HepG2 (cell line): Measurements from ENCODE around the gene NID2. TPM values are rescaled to one million over a fixed set of nuclear protein-coding genes. Genes with fewer than 3 reads are reported as not detected.

ENCODE experiments used
- ARID3A ChIP-seq: IDR thresholded peaks from 2 replicates; pipeline ENCODE4 v1.6.1; 2012; ENCODE audit warnings: low read depth, low read length, improper control_type of control experiment
- ARNTL ChIP-seq: sonication (generic); formaldehyde crosslinking; IDR thresholded peaks from 2 replicates; pipeline ENCODE4 v1.4.0; 2020; ENCODE audit warnings: mild to moderate bottlenecking, missing genetic modification reagents
- ATF3 ChIP-seq: sonication (generic); formaldehyde crosslinking; IDR thresholded peaks from 2 replicates; pipeline ENCODE4 v1.4.0; 2020; ENCODE audit warnings: missing genetic modification reagents
- E2F5 ChIP-seq: sonication (generic); formaldehyde crosslinking; conservative IDR thresholded peaks from 2 replicates; pipeline ENCODE4 v1.4.0; 2020; ENCODE audit warnings: missing genetic modification reagents
- GTF2F1 ChIP-seq: fragments of 150-350 bp; IDR thresholded peaks from 2 replicates; pipeline ENCODE4 v1.6.1; 2014; ENCODE audit warnings: low read length
- HMGA1 ChIP-seq: sonication (generic); formaldehyde crosslinking; conservative IDR thresholded peaks from 2 replicates; pipeline ENCODE4 v1.4.0; 2020; ENCODE audit warnings: missing genetic modification reagents
- IKZF4 ChIP-seq: sonication (generic); formaldehyde crosslinking; IDR thresholded peaks from 2 replicates; pipeline ENCODE4 v1.5.1; 2020; ENCODE audit warnings: borderline replicate concordance, mild to moderate bottlenecking, low read depth, missing genetic modification reagents; ENCODE audit errors: not compliant biosample characterization
- KLF9 ChIP-seq: IDR thresholded peaks from 2 replicates; pipeline ENCODE4 v1.6.1; 2016; ENCODE audit warnings: low read depth
- PPARG ChIP-seq: conservative IDR thresholded peaks from 2 replicates; pipeline ENCODE4 v1.6.1; 2016; ENCODE audit warnings: missing biosample characterization, missing genetic modification reagents
- RXRB ChIP-seq: IDR thresholded peaks from 2 replicates; pipeline ENCODE4 v1.6.1; 2016; ENCODE audit warnings: borderline replicate concordance, missing genetic modification reagents, missing compliant biosample characterization
- SETDB1 ChIP-seq: sonication (generic); formaldehyde crosslinking; IDR thresholded peaks from 2 replicates; pipeline ENCODE4 v1.5.1; 2020; ENCODE audit warnings: missing genetic modification reagents, mild to moderate bottlenecking, borderline replicate concordance
- TFDP1 ChIP-seq: IDR thresholded peaks from 2 replicates; pipeline ENCODE4 v1.6.1; 2016; ENCODE audit warnings: missing compliant biosample characterization, missing genetic modification reagents, borderline replicate concordance
- ZNF44 ChIP-seq: sonication (generic); formaldehyde crosslinking; IDR thresholded peaks from 2 replicates; pipeline ENCODE4 v1.5.1; 2020; ENCODE audit warnings: mild to moderate bottlenecking, missing genetic modification reagents
- ZNF546 ChIP-seq: sonication (generic); formaldehyde crosslinking; conservative IDR thresholded peaks from 2 replicates; pipeline ENCODE4 v1.8.1; 2023; ENCODE audit warnings: mild to moderate bottlenecking, missing genetic modification reagents
- ZNF562 ChIP-seq: sonication (generic); formaldehyde crosslinking; IDR thresholded peaks from 2 replicates; pipeline ENCODE4 v1.8.0; 2022; ENCODE audit warnings: missing genetic modification reagents, borderline replicate concordance
- ZNF772 ChIP-seq: sonication (generic); formaldehyde crosslinking; IDR thresholded peaks from 2 replicates; pipeline ENCODE4 v1.5.0; 2020; ENCODE audit warnings: mild to moderate bottlenecking, missing genetic modification reagents
- ZNF776 ChIP-seq: sonication (generic); formaldehyde crosslinking; IDR thresholded peaks from 2 replicates; pipeline ENCODE4 v1.4.0; 2020; ENCODE audit warnings: mild to moderate bottlenecking, missing genetic modification reagents
- polyA plus RNA-seq, 8 experiments: library from polyadenylated mRNA; depleted of rRNA in 3 of 8; stranded (reverse) in 7 of 8; unstranded in 1 of 8; fragments of >200 nt; fragmentation: Illumina TruSeq in 4 of 8; extraction: Trizol in 4 of 8; gene quantifications; 2 replicates each; pipeline versions ENCODE4 v1.2.1 to v1.2.3, GENCODE V29; 2011 to 2016; ENCODE audit warnings: low read depth in 4 of 8, missing spikeins in 1 of 8, mixed read lengths in 1 of 8; ENCODE audit not compliant: insufficient read depth in 1 of 8
- total RNA-seq, 5 experiments: library from RNA; depleted of rRNA; stranded (reverse); fragments of >200 nt; fragmentation: Illumina TruSeq; extraction: Trizol; gene quantifications; 2 replicates each; pipeline ENCODE4 v1.2.3, GENCODE V29; 2016; ENCODE audit warnings: low read depth in 1 of 5
- TF ChIP-seq, protein P1 (sequence below): sonication (generic); formaldehyde crosslinking; IDR thresholded peaks from 2 replicates; pipeline ENCODE4 v1.4.0; 2020; ENCODE audit warnings: missing genetic modification reagents
- TF ChIP-seq, protein P2 (sequence below): sonication (generic); formaldehyde crosslinking; IDR thresholded peaks from 2 replicates; pipeline ENCODE4 v1.4.0; 2020; ENCODE audit warnings: missing genetic modification reagents, borderline replicate concordance
- TF ChIP-seq, protein P3 (sequence below): sonication (generic); formaldehyde crosslinking; IDR thresholded peaks from 2 replicates; pipeline ENCODE4 v1.8.0; 2022; ENCODE audit warnings: low read depth, missing genetic modification reagents

The NID2 gene
- total and polyA plus RNA-seq, 2 of the 13 experiments (the other 11 are each of a cell fraction or from before 2014, with no cell fraction given): 0.11 TPM; not detected in 1

DNA sequence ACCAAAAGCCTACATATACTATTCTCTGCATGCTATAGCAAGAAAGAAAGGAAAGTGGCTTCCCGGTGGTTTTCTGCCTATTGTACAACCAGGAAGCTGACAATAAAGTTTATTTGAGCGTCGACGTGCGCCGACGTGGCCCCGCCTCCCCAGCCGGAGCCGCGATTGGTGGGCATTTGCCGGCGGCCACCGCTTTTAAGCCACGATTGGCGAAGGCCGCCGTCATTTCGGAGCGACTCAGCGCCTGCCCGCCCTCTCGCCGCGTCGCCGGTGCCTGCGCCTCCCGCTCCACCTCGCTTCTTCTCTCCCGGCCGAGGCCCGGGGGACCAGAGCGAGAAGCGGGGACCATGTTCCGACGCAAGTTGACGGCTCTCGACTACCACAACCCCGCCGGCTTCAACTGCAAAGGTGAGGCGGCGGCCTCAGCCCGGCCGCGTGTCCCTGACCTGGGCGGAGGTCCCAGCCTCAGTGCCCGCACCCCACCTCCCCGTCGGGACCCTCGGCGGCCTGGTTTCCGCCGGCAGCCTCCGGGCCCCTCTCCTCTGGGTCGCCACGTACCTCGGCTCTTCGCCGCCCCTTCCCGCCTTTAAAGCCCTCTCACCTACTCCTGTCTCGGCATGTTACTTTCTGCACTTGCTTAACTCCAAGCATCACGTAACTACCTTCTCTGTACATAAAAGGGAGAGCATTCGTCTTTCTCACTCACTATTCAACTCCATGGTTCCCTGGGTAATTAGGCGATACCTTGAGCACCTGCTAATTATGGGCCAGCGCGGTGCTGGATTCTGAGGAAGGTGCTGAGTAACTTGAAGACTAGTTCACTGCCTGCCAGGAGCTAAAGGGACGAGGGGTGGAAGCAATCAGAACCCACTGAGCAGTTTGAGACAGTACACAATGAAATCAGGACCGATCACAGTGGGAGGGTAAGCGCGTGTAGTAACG, 79.3 kb downstream of the NID2 start, which contains the start of gene RTRAF (continued):
- TF ChIP-seq E2F5 (CRISPR knock-in tag): no peak; the same call in 1 of the 2 replicates
- TF ChIP-seq KLF9 (CRISPR knock-in tag): no peak
- peak; percentile 30; the same call in 1 of the 2 replicates for TF ChIP-seq ZNF772
- no peak for TF ChIP-seq ZNF44 (CRISPR knock-in tag)
- TF ChIP-seq ZNF562 (CRISPR knock-in tag): no peak
- no peak for TF ChIP-seq PPARG (CRISPR knock-in tag)
- no peak for TF ChIP-seq ZNF546 (CRISPR knock-in tag)
- peak; percentile 26; the same call in 1 of the 2 replicates for TF ChIP-seq ATF3
- 0 out of 2 replicates have a peak, but pooled peaks have one; percentile 33 for TF ChIP-seq GTF2F1
- peak; percentile 49; the same call in 1 of the 2 replicates for TF ChIP-seq RXRB (CRISPR knock-in tag)
- TF ChIP-seq IKZF4 (CRISPR knock-in tag): no peak
- TF ChIP-seq ZNF776 (CRISPR knock-in tag): no peak
- peak; percentile 47; the same call in 1 of the 2 replicates for TF ChIP-seq TFDP1 (CRISPR knock-in tag)
- TF ChIP-seq, protein P1, sequence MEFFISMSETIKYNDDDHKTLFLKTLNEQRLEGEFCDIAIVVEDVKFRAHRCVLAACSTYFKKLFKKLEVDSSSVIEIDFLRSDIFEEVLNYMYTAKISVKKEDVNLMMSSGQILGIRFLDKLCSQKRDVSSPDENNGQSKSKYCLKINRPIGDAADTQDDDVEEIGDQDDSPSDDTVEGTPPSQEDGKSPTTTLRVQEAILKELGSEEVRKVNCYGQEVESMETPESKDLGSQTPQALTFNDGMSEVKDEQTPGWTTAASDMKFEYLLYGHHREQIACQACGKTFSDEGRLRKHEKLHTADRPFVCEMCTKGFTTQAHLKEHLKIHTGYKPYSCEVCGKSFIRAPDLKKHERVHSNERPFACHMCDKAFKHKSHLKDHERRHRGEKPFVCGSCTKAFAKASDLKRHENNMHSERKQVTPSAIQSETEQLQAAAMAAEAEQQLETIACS (CRISPR knock-in tag): no peak
- TF ChIP-seq, protein P2, sequence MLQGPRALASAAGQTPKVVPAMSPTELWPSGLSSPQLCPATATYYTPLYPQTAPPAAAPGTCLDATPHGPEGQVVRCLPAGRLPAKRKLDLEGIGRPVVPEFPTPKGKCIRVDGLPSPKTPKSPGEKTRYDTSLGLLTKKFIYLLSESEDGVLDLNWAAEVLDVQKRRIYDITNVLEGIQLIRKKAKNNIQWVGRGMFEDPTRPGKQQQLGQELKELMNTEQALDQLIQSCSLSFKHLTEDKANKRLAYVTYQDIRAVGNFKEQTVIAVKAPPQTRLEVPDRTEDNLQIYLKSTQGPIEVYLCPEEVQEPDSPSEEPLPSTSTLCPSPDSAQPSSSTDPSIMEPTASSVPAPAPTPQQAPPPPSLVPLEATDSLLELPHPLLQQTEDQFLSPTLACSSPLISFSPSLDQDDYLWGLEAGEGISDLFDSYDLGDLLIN: no peak
- 0 out of 2 replicates have a peak, but pooled peaks have one; percentile 42 for TF ChIP-seq ARID3A
- TF ChIP-seq SETDB1 (CRISPR knock-in tag): no peak
- TF ChIP-seq ARNTL (CRISPR knock-in tag): no peak; the same call in 1 of the 2 replicates
- TF ChIP-seq, protein P3, sequence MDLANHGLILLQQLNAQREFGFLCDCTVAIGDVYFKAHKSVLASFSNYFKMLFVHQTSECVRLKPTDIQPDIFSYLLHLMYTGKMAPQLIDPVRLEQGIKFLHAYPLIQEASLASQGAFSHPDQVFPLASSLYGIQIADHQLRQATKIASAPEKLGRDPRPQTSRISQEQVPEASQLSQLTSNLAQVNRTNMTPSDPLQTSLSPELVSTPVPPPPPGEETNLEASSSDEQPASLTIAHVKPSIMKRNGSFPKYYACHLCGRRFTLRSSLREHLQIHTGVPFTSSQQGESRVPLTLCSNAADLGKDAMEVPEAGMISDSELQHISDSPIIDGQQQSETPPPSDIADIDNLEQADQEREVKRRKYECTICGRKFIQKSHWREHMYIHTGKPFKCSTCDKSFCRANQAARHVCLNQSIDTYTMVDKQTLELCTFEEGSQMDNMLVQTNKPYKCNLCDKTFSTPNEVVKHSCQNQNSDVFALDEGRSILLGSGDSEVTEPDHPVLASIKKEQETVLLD (CRISPR knock-in tag): peak; percentile 50; the same call in 1 of the 2 replicates
- TF ChIP-seq HMGA1 (CRISPR knock-in tag): no peak
